ENCODE measurements around the gene CARD14.

Gene CARD14

GRCh38 chr17:80214878-80215210, 45.0 kb downstream of the CARD14 start:
- no peak for DNase-seq (ENCODE audit: low read depth)
- no peak for TF ChIP-seq CTCF (IDR thresholded peaks at IDR 0.05; ENCODE audit: insufficient read depth, low read depth, low read length, missing control alignments)

GRCh38 chr17:80216473-80217456, 46.9 kb downstream of the CARD14 start:
- no peak for DNase-seq (ENCODE audit: low read depth)
- no peak overlapping the region for H3K4me3 ChIP-seq (ENCODE audit: low read length)
- no peak for TF ChIP-seq CTCF (IDR thresholded peaks at IDR 0.05; ENCODE audit: insufficient read depth, low read depth, low read length, missing control alignments)

More at GRCh38 chr17:80214878-80215210, 45.0 kb downstream of the CARD14 start:
- no peak overlapping the region for H3K4me3 ChIP-seq (ENCODE audit: low read length)

GRCh38 chr17:80217703-80218362, 48.0 kb downstream of the CARD14 start:
- H3K4me3 ChIP-seq (ENCODE audit: low read length), result no peak overlapping the region
- no peak for DNase-seq (ENCODE audit: low read depth)
- TF ChIP-seq CTCF (IDR thresholded peaks at IDR 0.05; ENCODE audit: insufficient read depth, low read depth, low read length, missing control alignments), result no peak

GRCh38 chr17:80218391-80218790, 48.6 kb downstream of the CARD14 start:
- no peak overlapping the region for H3K4me3 ChIP-seq (ENCODE audit: low read length)
- TF ChIP-seq CTCF (IDR thresholded peaks at IDR 0.05; ENCODE audit: insufficient read depth, low read depth, low read length, missing control alignments), result no peak
- no peak for DNase-seq (ENCODE audit: low read depth)

GRCh38 chr17:80219013-80219762, 49.4 kb downstream of the CARD14 start:
- no peak for TF ChIP-seq CTCF (IDR thresholded peaks at IDR 0.05; ENCODE audit: insufficient read depth, low read depth, low read length, missing control alignments)
- DNase-seq (ENCODE audit: low read depth), result peak; percentile 52
- H3K4me3 ChIP-seq (ENCODE audit: low read length), result peak overlapping the region; percentile 74

GRCh38 chr17:80219763-80220053, 49.9 kb downstream of the CARD14 start:
- H3K4me3 ChIP-seq (ENCODE audit: low read length), result peak overlapping the region; percentile 74
- DNase-seq (ENCODE audit: low read depth), result no peak

More at GRCh38 chr17:80219763-80220053, 49.9 kb downstream of the CARD14 start:
- TF ChIP-seq CTCF (IDR thresholded peaks at IDR 0.05; ENCODE audit: insufficient read depth, low read depth, low read length, missing control alignments), result no peak
